IPS DF 6.9 (cell line): ENCODE results near the gene NID2.

Source experiments
- DNase-seq: peaks from one replicate; pipeline ENCODE4 v3.0.0-alpha.2; 2013; ENCODE audit warnings: low read depth, low spot score
- H3K27ac ChIP-seq: one replicate; pipeline ENCODE4 v1.5.1; 2013; ENCODE audit warnings: low read length, control low read depth
- H3K27me3 ChIP-seq: 2 replicates; pipeline ENCODE4 v1.6.1; 2013; ENCODE audit warnings: mild to moderate bottlenecking, low read length; ENCODE audit not compliant: control insufficient read depth, insufficient read depth
- H3K36me3 ChIP-seq: 2 replicates; pipeline ENCODE4 v1.6.1; 2013; ENCODE audit warnings: low read length; ENCODE audit not compliant: control insufficient read depth, insufficient read depth
- H3K4me1 ChIP-seq: 2 replicates; pipeline ENCODE4 v1.6.1; 2013; ENCODE audit warnings: low read length; ENCODE audit not compliant: control insufficient read depth, insufficient read depth
- H3K4me3 ChIP-seq: 2 replicates; pipeline ENCODE4 v1.5.1; 2013; ENCODE audit warnings: mild to moderate bottlenecking, low read length
- H3K9me3 ChIP-seq: 2 replicates; pipeline ENCODE4 v1.6.1; 2013; ENCODE audit warnings: low read length, inconsistent platforms; ENCODE audit not compliant: control insufficient read depth, insufficient read depth
- WGBS: extraction: QIAGEN DNeasy Blood & Tissue Kit; methylation state at CpG from one replicate; pipeline ENCODE4 v1.1.7; 2013; ENCODE audit warnings: mixed read lengths, missing lambda C conversion rate; ENCODE audit not compliant: insufficient read length, insufficient coverage; 5-methylcytosine and 5-hydroxymethylcytosine counted together

Gene NID2

GRCh38 chr14:51960866-51961265 lies 108.0 kb downstream of the NID2 start:
- Histone ChIP-seq H3K36me3 (no peaks in the 10 kb centered on the region), H3K9me3 (no peaks in the 10 kb centered on the region; the same call in 1 of the 2 replicates), H3K4me1 (no peaks in the 10 kb centered on the region), H3K4me3 (no peak overlapping the region), H3K27me3 (no peaks in the 10 kb centered on the region), H3K27ac (no peak overlapping the region)
- DNase-seq: no peak

GRCh38 chr14:51959928-51960327 lies 108.9 kb downstream of the NID2 start:
- no peaks in the 10 kb centered on the region for H3K27me3 ChIP-seq
- no peaks in the 10 kb centered on the region; the same call in 1 of the 2 replicates for H3K9me3 ChIP-seq
- H3K4me3 ChIP-seq: no peak overlapping the region
- H3K4me1 ChIP-seq: no peaks in the 10 kb centered on the region
- WGBS: no CpG with 5 or more reads among the region's 1 CpG
- H3K27ac ChIP-seq: no peak overlapping the region
- DNase-seq: no peak
- no peaks in the 10 kb centered on the region for H3K36me3 ChIP-seq

GRCh38 chr14:51957950-51958349 lies 110.9 kb downstream of the NID2 start:
- Histone ChIP-seq H3K27me3 (no peaks in the 10 kb centered on the region), H3K36me3 (no peaks in the 10 kb centered on the region), H3K27ac (no peak overlapping the region), H3K4me1 (no peaks in the 10 kb centered on the region), H3K9me3 (no peaks in the 10 kb centered on the region; the same call in 1 of the 2 replicates), H3K4me3 (no peak overlapping the region)
- DNase-seq: no peak
- WGBS: no CpG with 5 or more reads among the region's 2 CpGs
